ENCODE measurements around the gene SEC24D.
A peak's percentile ranks its signal among the peaks of the same experiment; 100 is the strongest.

SEC24D gene

GRCh38 chr4:118814891-118815290 lies 21.0 kb downstream of the SEC24D start:
- TF ChIP-seq, protein P1, sequence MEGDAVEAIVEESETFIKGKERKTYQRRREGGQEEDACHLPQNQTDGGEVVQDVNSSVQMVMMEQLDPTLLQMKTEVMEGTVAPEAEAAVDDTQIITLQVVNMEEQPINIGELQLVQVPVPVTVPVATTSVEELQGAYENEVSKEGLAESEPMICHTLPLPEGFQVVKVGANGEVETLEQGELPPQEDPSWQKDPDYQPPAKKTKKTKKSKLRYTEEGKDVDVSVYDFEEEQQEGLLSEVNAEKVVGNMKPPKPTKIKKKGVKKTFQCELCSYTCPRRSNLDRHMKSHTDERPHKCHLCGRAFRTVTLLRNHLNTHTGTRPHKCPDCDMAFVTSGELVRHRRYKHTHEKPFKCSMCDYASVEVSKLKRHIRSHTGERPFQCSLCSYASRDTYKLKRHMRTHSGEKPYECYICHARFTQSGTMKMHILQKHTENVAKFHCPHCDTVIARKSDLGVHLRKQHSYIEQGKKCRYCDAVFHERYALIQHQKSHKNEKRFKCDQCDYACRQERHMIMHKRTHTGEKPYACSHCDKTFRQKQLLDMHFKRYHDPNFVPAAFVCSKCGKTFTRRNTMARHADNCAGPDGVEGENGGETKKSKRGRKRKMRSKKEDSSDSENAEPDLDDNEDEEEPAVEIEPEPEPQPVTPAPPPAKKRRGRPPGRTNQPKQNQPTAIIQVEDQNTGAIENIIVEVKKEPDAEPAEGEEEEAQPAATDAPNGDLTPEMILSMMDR (IDR thresholded peaks at IDR 0.05; ENCODE audit: low read depth, low read length), result no peak
- no peak overlapping the region for H3K4me3 ChIP-seq (replicated peaks in 1 of 2; ENCODE audit: low read depth in 2 of 2, low read length in 2 of 2)
- no peak for DNase-seq (ENCODE audit: low read depth in 2 of 2)

- DNase-seq (ENCODE audit: low read depth in 2 of 2), result no peak
- no peak overlapping the region for H3K4me3 ChIP-seq (replicated peaks in 1 of 2; ENCODE audit: low read depth in 2 of 2, low read length in 2 of 2)
- TF ChIP-seq, protein P1 (IDR thresholded peaks at IDR 0.05; ENCODE audit: low read depth, low read length), result no peak
These were observed 21.9 kb downstream of the SEC24D start for GRCh38 chr4:118814058-118814457.

GRCh38 chr4:118813561-118813960 lies 22.4 kb downstream of the SEC24D start:
- DNase-seq (ENCODE audit: low read depth in 2 of 2), result no peak
- TF ChIP-seq, protein P1 (IDR thresholded peaks at IDR 0.05; ENCODE audit: low read depth, low read length), result no peak
- no peak overlapping the region for H3K4me3 ChIP-seq (replicated peaks in 1 of 2; ENCODE audit: low read depth in 2 of 2, low read length in 2 of 2)

- no peak for DNase-seq (ENCODE audit: low read depth in 2 of 2)
- TF ChIP-seq, protein P1 (IDR thresholded peaks at IDR 0.05; ENCODE audit: low read depth, low read length), result no peak
- no peak overlapping the region for H3K4me3 ChIP-seq (replicated peaks in 1 of 2; ENCODE audit: low read depth in 2 of 2, low read length in 2 of 2)
These were observed 24.1 kb downstream of the SEC24D start for GRCh38 chr4:118811832-118812231.

- TF ChIP-seq, protein P1 (IDR thresholded peaks at IDR 0.05; ENCODE audit: low read depth, low read length), result no peak
- H3K4me3 ChIP-seq (replicated peaks in 1 of 2; ENCODE audit: low read depth in 2 of 2, low read length in 2 of 2), result no peak overlapping the region
- DNase-seq (ENCODE audit: low read depth in 2 of 2), result peak; percentile 70 to 79
These were observed 24.7 kb downstream of the SEC24D start for GRCh38 chr4:118810991-118811764.

- no peak for DNase-seq (ENCODE audit: low read depth in 2 of 2)
- H3K4me3 ChIP-seq (replicated peaks in 1 of 2; ENCODE audit: low read depth in 2 of 2, low read length in 2 of 2), result no peak overlapping the region
- TF ChIP-seq, protein P1 (IDR thresholded peaks at IDR 0.05; ENCODE audit: low read depth, low read length), result no peak
These were observed 28.3 kb downstream of the SEC24D start for GRCh38 chr4:118807659-118808058.

DNA sequence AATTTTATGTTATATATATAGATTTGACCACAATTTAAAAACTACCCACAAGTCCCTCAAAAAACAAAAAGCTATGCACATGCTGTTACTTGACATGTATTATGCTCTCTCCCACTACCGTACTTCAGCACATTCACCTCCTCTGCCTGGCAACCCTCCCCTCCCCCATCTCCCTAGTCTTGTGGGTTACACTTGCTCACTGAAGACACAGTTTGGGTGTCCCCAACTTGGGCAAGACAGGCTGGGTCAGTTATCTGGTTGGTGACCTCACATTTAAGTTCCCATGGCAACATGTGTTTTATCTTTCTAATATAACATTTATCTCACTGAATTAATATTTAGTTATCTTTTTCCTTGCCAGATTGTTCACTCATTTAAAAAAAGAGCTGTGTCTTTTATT lies 32.7 kb downstream of the SEC24D start:
- H3K4me3 ChIP-seq (replicated peaks in 1 of 2; ENCODE audit: low read depth in 2 of 2, low read length in 2 of 2), result no peak overlapping the region
- no peak for DNase-seq (ENCODE audit: low read depth in 2 of 2)
- TF ChIP-seq, protein P1 (IDR thresholded peaks at IDR 0.05; ENCODE audit: low read depth, low read length), result no peak

Data from cardiac fibroblast (primary cell).